ENCODE measurements around the gene CREB3L2.
"Not testable (repeated sequence)": the region's sequence is repeated elsewhere in the genome, so short reads cannot be mapped to it uniquely, and the experiment has no call there.

Gene CREB3L2

GRCh38 chr7:138001529-138002095 lies at the start of gene CREB3L2:
CREB3L2 (minus strand) TSS chr7:138002086; CDS start chr7:138001705, 381 bp downstream.
- peak; percentile 74 for DNase-seq

DNA sequence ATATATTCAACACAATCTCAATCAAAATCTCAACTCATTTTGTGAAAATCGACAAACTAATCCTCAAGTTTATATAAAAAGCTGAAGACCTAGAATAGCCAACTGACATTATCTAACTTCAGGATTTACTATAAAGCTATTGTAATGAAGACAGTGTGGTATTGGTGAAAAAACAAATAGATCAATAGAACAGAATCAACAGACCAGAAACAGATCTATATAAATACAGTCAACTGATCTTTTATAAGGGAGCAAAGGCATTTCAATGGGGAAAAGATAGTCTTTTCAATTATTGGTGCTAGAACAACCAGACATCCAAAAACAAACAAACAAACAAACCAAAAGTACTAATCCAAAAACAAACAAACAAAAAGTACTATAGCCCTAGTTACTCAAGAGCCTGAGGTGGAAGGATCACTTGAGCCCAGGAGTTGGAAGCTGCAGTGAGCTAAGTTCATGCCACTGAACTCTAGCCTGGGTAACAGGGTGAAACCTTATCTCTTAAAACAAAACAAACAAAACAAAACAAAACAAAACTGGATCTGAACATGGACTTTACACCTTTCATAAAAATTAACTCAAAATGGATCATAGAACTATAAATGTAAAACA lies 47.7 kb upstream of the CREB3L2 start:
- no peak for DNase-seq

DNA sequence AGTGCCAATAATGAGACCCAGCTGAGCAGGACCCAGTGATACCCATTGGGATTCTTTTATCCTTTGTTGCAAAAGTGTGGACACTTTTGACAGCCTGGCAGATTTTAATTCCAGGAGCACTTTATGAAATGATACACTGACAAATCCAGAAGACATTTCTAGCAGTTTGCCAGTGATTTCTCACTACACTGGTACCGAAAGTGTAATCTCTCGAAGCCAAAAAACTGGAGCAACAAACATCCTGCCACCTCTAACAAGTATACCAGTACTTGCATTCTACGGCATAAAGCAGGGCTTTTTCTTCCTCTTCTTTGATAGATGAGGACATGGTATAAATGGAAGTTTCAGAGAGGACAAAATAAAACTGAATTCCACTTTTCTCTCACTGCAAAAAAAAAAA lies 46.0 kb upstream of the CREB3L2 start:
- DNase-seq: no peak

- no peak for DNase-seq
These were observed 43.0 kb upstream of the CREB3L2 start for GRCh38 chr7:138044897-138045296.

DNA sequence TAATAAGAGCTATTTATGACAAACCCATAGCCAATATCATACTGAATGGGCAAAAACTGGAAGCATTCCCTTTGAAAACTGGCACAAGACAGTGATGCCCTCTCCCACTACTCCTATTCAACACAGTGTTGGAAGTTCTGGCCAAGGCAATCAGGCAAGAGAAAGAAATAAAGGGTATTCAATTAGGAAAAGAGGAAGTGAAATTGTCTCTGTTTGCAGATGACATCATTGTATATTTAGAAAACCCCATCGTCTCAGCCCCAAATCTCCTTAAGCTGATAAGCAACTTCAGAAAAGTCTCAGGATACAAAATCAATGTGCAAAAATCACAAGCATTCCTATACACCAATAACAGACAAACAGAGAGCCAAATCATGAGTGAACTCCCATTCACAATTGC lies 38.2 kb upstream of the CREB3L2 start:
- not testable (repeated sequence) for DNase-seq

DNA sequence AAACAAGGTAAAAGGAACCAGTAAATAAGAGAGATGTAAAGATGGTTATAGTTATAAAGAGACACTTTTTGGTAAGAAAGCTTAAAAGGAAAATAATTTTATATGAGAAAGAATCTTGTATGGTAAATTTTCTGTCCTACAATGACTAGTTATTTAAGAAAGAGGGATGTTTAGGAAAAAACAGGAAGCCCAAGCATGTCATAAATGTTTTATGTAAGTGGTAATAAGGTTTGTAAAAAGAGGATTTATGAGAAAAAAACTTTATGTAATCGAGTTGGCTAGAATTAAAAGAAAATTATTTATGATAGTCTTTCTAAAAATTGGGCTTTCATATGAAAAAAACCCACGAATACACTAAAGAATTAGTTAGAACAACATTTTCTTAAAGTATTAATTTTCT lies 34.2 kb upstream of the CREB3L2 start:
- DNase-seq: no peak

- DNase-seq: no peak
These were observed 31.4 kb upstream of the CREB3L2 start for GRCh38 chr7:138033241-138033640.

DNA sequence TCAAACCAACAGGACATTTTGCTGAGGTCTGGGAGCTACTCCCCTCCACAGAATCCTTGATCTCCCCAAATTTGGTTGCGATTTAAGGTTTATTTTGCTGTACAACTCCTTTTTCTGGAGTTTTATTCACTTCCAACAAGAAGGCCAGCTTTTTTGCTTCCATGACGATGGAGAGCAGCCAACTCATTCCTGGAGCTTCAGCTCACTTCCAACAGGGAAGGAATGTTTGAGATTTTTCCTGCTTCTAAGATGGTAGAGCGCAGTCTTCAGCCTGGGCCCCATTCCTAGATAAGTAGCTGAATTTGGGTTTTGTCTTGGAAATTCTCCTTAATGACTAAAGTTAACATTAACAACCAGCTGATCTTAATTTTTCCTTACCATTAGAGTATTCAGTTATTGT lies 30.9 kb upstream of the CREB3L2 start:
- no peak for DNase-seq

DNA sequence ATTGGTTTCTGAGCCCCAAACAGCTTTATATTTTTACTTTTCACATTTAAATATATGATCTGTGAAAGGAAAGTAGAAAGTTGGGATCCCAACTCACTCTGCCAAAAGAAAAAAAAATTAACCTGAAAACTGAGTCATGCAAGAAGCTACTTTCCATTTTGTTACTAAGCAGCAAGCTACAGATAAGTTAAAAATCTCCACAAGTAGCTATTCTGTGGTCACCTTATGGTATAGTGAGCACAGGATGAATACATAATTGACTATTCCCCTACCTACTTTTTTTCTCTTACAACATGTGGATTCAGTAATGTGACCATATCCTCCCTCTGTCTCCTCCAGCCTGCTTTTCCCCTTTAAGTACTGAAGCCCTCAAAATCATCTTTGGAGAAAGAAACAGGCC lies 30.3 kb upstream of the CREB3L2 start:
- DNase-seq: no peak

- DNase-seq: peak; percentile 38
These were observed 28.9 kb upstream of the CREB3L2 start for GRCh38 chr7:138030679-138031351.

DNA sequence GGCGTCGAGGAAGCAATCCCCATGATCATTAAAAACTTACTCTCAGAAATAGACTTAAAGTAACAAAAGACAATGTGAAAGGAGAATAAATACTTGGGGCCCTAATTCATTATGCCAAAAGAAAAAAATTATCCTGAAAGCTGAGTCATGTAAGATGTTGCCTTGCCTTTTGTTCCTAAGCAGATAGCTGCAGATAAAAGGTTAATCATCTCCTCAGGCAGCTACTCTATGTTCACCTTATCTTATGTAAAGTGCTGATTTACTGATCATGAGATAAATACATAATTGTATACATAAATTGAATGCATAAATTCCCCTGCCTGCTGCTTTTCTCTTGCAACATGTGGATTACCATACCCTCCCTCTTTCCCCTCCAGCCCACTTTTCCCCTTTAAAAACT lies 28.1 kb upstream of the CREB3L2 start:
- DNase-seq: no peak

GRCh38 chr7:138029126-138029525 lies 27.2 kb upstream of the CREB3L2 start:
- no peak for DNase-seq

GRCh38 chr7:138027100-138027499 lies 25.2 kb upstream of the CREB3L2 start:
- no peak for DNase-seq

- DNase-seq: no peak
These were observed 23.6 kb upstream of the CREB3L2 start for GRCh38 chr7:138025215-138026186.

DNA sequence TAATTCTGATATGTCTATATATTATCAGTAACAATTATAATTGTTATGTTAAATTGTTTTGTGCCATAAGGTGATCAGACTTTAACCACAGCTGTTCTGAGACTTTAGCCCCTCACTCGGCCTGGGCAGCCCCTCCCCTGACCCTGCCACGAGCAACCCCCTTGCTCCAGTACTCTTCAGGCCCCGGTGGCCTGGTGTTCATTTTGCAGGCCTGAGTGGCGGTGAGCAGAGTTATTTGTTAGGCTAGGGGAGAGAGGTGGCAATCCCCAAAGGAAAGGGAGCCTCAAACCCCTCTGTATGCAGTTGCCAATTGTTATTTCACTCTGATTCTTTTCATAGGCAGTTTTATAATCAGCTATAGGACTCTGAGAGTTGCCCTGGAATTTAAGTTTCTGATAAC lies 22.9 kb upstream of the CREB3L2 start:
- no peak for DNase-seq

DNA sequence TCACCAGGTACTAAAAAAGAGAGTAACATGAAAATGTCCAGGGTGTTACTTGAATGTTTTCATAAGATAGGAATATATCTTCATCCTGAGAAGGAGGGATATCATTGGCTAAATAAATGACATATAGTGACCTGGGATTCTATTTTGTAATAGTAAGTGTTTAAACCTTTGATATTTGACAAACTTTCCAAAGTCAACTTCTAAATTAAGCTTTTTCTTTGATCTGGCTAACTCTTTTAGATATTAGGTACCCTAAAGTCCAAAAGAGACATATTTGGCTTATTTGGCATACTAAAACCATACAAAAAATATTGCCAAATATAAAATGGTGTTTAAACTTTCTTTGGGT lies 22.4 kb upstream of the CREB3L2 start:
- no peak for DNase-seq

- DNase-seq: no peak
These were observed 21.9 kb upstream of the CREB3L2 start for GRCh38 chr7:138023618-138024342.

DNA sequence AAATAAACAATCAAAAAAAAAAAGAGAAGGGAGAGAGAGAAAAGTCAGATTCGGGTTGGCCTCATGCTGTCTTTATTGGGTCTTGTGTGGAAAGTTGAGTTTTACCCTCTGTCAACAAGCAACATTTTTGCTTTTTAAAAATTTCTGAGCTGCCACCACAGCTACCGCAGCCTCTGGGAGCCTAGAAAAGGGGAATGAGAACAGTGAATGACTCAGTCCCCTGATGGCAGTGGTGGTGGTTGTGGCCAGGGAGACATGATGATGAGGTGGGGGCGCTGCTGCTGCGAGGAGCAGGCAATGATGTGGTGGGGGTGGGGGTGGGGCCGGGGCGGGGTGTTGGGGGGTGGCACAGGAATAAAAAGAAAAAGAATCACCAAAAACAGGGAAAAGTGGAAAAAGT lies 20.0 kb upstream of the CREB3L2 start:
- no peak for DNase-seq

GRCh38 chr7:138017992-138018391 lies 16.1 kb upstream of the CREB3L2 start:
- no peak for DNase-seq

DNA sequence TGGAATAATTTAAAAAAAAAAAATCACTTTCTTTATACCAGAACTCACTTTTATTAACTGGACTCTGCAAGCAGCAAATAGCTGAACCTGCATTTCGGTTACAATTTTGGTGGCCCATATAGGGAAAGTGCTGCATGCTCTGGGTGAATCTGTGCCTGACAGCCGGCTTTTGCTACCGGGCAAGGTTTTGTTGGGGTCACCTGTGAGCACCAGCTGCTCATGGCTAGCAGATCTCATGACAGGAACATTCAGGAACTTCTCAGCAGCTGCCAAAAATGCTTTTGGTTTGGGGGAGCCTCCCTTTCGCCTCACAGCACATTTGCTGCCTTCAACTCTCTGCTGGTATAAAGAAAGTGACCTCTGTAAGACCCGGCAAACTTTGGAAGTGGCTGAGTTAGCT lies 13.2 kb upstream of the CREB3L2 start:
- DNase-seq: no peak

DNA sequence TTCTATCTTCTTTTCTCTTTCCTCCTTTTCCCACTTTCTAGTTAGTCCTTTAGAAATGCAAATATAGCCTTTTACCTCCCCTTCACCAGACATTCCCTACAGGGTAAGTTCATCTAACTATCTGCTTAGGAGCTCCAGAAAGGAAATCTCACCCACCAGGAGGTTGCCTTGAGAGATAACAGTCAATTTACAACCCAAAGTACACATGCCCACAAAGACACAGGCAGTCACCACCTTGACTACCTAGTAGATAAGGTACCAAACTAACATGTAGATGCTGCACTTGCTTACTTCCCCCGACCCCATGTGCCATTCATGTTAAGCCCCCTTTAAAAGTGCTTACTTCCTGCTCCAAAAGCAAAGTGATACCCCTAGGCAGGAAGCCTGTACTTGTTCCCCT lies 12.8 kb upstream of the CREB3L2 start:
- DNase-seq: no peak

- not testable (repeated sequence) for DNase-seq
These were observed 12.3 kb upstream of the CREB3L2 start for GRCh38 chr7:138014201-138014600.

DNA sequence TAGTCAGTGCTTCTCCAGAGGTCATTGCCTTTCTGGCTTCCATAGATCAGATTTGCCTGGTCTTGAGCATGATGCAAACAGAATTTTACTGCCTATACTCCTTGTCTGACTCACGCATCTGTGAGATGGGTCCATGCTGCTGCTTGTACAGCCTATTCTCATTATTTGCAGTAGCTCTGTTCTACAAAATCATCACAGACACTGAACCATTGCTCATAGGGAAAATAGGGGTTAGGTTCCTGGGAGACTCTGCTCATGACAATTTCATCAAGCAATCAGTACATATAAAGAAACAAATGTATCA lies 7.4 kb upstream of the CREB3L2 start:
- no peak for DNase-seq
